ENCODE measurements around the gene ARHGEF28.

The ARHGEF28 gene

GRCh38 chr5:73902327-73903051, 276.5 kb downstream of the ARHGEF28 start:
- no peak for TF ChIP-seq ZNF274 (IDR thresholded peaks at IDR 0.05; ENCODE audit: low read depth, low read length)
- H3K4me3 ChIP-seq (ENCODE audit: low read length): no peak overlapping the region

DNA sequence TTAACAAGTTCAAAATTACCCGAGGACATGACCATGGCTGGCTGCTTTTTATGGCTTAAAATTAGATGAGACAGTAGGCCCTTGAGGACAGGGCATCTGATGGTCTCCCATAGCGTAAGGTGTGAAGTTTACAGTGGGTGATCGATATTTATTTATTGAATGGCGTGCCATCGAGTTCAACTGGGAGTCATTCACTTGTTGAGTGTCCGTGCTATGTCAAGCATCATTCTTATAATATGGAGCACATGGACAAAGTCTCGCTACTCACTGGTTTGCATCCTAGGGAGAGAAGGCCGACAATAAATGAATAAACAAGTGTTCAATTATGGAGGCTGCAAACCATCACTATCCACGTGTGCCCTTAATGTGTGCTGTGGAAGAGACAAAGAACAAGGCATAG, 277.2 kb downstream of the ARHGEF28 start:
- TF ChIP-seq ZNF274 (IDR thresholded peaks at IDR 0.05; ENCODE audit: low read depth, low read length): no peak
- no peak overlapping the region for H3K4me3 ChIP-seq (ENCODE audit: low read length)

- TF ChIP-seq ZNF274 (IDR thresholded peaks at IDR 0.05; ENCODE audit: low read depth, low read length): no peak
- H3K4me3 ChIP-seq (ENCODE audit: low read length): no peak overlapping the region
Measured at GRCh38 chr5:73906277-73906676, 280.3 kb downstream of the ARHGEF28 start.

DNA sequence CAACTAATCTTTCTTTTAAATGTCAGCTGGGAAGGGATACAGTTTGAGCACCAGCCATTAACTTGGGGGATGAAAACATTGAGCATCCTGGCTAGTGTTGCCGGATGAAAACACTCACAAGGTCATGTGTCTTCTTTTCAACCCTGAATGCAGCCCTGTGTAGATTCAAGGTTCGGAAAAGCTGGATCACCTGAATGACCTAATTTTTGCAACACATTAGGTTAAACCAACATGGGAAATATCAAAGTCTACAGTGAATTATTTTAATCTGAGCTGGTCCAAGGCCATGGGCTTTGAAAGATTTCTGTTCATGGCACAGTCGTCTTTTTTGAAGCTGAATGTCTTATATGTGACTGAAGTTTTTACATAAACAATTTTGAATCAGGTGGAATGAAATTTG, 281.2 kb downstream of the ARHGEF28 start:
- H3K4me3 ChIP-seq (ENCODE audit: low read length): no peak overlapping the region
- no peak for TF ChIP-seq ZNF274 (IDR thresholded peaks at IDR 0.05; ENCODE audit: low read depth, low read length)

DNA sequence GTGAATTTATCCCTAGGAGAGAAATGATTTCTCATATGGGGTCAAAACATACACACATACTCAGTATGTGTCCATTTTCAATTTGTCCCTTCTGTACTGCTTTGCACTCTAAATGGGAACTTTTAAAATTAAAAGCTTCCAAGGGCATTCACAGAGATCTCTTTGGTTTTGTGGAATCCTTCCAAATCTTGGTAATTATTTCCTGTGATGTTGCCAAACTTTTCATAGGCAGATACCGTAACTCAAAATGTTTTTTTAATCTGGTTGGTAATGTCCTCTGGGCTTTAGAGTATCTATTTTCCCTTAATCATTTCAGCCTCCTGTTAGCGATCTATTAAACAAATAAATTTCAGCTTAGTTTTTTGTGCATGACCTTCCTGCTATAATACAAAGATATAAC, 282.4 kb downstream of the ARHGEF28 start:
- H3K4me3 ChIP-seq (ENCODE audit: low read length): no peak overlapping the region
- TF ChIP-seq ZNF274 (IDR thresholded peaks at IDR 0.05; ENCODE audit: low read depth, low read length): no peak

- H3K4me3 ChIP-seq (ENCODE audit: low read length): no peak overlapping the region
- TF ChIP-seq ZNF274 (IDR thresholded peaks at IDR 0.05; ENCODE audit: low read depth, low read length): no peak
Measured at GRCh38 chr5:73908846-73909245, 282.9 kb downstream of the ARHGEF28 start.

DNA sequence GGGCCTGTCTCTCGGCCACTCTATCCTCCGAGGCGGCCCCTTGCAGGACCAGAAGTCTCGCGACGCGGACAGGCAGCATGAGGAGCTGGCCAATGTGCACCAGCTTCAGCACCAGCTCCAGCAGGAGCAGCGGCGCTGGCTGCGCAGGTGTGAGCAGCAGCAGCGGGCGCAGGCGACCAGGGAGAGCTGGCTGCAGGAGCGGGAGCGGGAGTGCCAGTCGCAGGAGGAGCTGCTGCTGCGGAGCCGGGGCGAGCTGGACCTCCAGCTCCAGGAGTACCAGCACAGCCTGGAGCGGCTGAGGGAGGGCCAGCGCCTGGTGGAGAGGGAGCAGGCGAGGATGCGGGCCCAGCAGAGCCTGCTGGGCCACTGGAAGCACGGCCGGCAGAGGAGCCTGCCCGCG, 283.5 kb downstream of the ARHGEF28 start:
- TF ChIP-seq ZNF274 (IDR thresholded peaks at IDR 0.05; ENCODE audit: low read depth, low read length): no peak
- H3K4me3 ChIP-seq (ENCODE audit: low read length): no peak overlapping the region

DNA sequence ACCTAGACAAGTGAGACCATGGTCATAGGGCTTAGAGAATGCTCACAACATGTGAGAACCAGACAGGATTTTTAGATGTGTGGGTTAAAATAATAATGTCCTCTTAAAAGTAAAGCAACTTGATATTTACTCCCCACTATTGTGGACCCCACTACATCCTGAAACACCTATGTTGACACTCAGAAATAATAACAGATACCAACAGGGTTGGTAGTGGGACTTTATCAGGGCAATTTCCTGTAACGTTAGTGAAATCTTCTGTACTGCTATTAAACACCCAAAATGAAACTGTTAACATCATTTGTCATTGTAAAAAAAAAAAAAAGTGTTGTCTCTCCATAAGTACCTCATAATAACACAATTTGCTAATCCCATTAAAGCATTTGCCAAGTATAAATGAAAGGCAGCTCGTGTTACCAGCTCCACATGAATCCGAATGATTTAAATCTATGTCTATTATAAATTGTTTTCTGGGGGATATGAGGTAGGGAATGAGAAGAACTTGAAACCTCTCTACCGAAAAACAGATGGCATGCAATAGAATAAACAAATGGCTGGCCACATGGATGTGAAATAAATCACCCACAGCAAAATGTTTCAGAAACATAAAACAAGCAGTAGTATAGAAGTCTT, 285.9 kb downstream of the ARHGEF28 start:
- no peak overlapping the region for H3K4me3 ChIP-seq (ENCODE audit: low read length)
- TF ChIP-seq ZNF274 (IDR thresholded peaks at IDR 0.05; ENCODE audit: low read depth, low read length): no peak

DNA sequence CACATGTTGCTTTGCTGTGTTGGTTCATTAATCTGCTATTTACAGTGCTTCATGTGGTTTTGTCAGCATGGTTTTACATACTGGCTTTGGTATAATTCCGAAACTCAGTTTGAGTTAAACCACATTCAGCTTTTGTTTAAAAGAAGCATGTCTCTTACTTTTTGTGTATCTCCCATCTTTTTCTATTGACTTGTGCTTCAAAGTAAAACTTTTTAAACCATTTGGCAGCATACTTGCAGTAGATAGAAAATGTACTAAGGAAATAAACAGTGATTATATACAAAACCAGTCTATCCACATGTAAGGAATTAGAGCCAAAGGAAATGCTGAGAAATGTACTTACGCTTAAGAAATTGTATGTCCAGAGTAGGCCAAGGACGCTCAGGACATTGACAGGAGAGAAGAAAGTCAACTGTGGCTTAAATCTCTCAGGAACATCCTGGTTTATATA, 286.9 kb downstream of the ARHGEF28 start:
- no peak for TF ChIP-seq ZNF274 (IDR thresholded peaks at IDR 0.05; ENCODE audit: low read depth, low read length)
- no peak overlapping the region for H3K4me3 ChIP-seq (ENCODE audit: low read length)

GRCh38 chr5:73913971-73914370, 288.0 kb downstream of the ARHGEF28 start:
- no peak overlapping the region for H3K4me3 ChIP-seq (ENCODE audit: low read length)
- no peak for TF ChIP-seq ZNF274 (IDR thresholded peaks at IDR 0.05; ENCODE audit: low read depth, low read length)

DNA sequence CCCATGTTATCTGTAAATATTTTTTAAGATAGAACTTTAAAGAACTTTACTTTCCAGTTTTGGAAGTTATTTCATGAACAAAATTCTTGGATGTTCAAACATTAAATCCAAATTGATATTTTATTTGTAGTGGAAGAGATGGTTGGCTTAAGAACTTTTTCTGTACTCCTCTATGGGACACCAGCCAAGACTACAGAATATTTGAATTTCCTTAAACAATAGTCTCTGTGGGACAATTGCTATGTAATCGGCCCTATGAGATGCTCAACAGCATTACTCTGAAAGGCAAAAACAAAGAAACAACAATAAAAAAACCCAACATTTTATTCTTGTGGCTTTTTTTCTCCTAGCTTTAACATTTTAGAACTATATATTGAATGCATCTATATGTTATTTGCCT, 289.3 kb downstream of the ARHGEF28 start:
- TF ChIP-seq ZNF274 (IDR thresholded peaks at IDR 0.05; ENCODE audit: low read depth, low read length): no peak
- H3K4me3 ChIP-seq (ENCODE audit: low read length): no peak overlapping the region

- H3K4me3 ChIP-seq (ENCODE audit: low read length): no peak overlapping the region
- no peak for TF ChIP-seq ZNF274 (IDR thresholded peaks at IDR 0.05; ENCODE audit: low read depth, low read length)
Measured at GRCh38 chr5:73917433-73917832, 291.4 kb downstream of the ARHGEF28 start.

- no peak for TF ChIP-seq ZNF274 (IDR thresholded peaks at IDR 0.05; ENCODE audit: low read depth, low read length)
- H3K4me3 ChIP-seq (ENCODE audit: low read length): no peak overlapping the region
Measured at GRCh38 chr5:73917891-73918290, 291.9 kb downstream of the ARHGEF28 start.

DNA sequence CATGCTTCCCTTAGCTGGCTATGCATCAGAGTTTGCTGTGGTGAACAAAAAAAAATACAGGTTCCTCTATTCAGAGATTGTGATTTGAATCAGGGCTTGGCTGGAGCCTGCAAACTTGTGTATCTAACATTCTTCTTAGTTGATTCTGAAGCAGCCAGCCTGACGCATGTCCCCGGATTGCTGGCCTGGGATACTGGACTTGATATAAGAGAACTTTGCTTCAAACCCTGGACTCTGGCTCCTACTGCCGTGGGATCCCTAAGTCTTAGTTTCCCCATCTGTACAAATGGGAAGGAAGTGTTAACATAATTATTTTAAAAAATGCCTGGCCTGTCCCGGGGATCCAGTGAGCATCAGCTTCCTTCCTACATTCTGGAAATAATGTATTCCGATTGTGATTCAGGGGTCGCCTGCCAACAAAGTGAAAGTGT, 292.8 kb downstream of the ARHGEF28 start:
- TF ChIP-seq ZNF274 (IDR thresholded peaks at IDR 0.05; ENCODE audit: low read depth, low read length): no peak
- no peak overlapping the region for H3K4me3 ChIP-seq (ENCODE audit: low read length)

- no peak overlapping the region for H3K4me3 ChIP-seq (ENCODE audit: low read length)
- TF ChIP-seq ZNF274 (IDR thresholded peaks at IDR 0.05; ENCODE audit: low read depth, low read length): no peak
Measured at GRCh38 chr5:73921741-73922140, 295.7 kb downstream of the ARHGEF28 start.

Data from GM08714 (cell line).